ENCODE results near the gene CD180. TPM values are rescaled to one million over a fixed set of nuclear protein-coding genes. Genes with fewer than 3 reads are reported as not detected.

CD180 gene
- total RNA-seq, 2 experiments from 2014 or later = not detected

GRCh38 chr5:67149951-67150523, 46.6 kb downstream of the CD180 start:
- H3K27me3 Mint-ChIP-seq = no peaks in the 10 kb centered on the region
- intact Hi-C loops (cut with micrococcal nuclease) = loop anchor here (10.0 kb wide), 1 partner anchor 145 kb away; no protein-coding TSS in a partner anchor
- DNase-seq (no peak), ATAC-seq (no peak)
- CTCF ChIA-PET = interaction anchor here (0.8 to 1.6 kb wide), 7 partner anchors 21 to 843 kb away, joined by 3 to 4 read pairs (median 3); no protein-coding TSS in a partner anchor
- no peak overlapping the region for H3K4me3 Mint-ChIP-seq
- H3K4me1 Mint-ChIP-seq (ENCODE audit: low read depth) = peaks cover 2% of the 10 kb centered on the region
- peaks cover 11% of the 10 kb centered on the region for H3K36me3 Mint-ChIP-seq (ENCODE audit: low read depth)
- no peaks in the 10 kb centered on the region for H3K9me3 Mint-ChIP-seq
- POLR2A ChIA-PET = no interaction called here
- no peak overlapping the region for H3K27ac Mint-ChIP-seq
- peak; percentile 16 for TF ChIP-seq CTCF (IDR thresholded peaks at IDR 0.05)

- DNase-seq (no peak), ATAC-seq (no peak)
- no peak overlapping the region for H3K27ac Mint-ChIP-seq
- H3K36me3 Mint-ChIP-seq (ENCODE audit: low read depth) = peaks cover 11% of the 10 kb centered on the region
- no peak overlapping the region for H3K4me3 Mint-ChIP-seq
- no peaks in the 10 kb centered on the region for H3K27me3 Mint-ChIP-seq
- ChIA-PET POLR2A (no interaction called here), CTCF (interaction anchor here (0.8 to 1.6 kb wide), 7 partner anchors 20 to 842 kb away, joined by 3 to 4 read pairs (median 3); no protein-coding TSS in a partner anchor)
- H3K4me1 Mint-ChIP-seq (ENCODE audit: low read depth) = peaks cover 2% of the 10 kb centered on the region
- intact Hi-C loops (cut with micrococcal nuclease) = no loop called here
- TF ChIP-seq CTCF (IDR thresholded peaks at IDR 0.05) = no peak
- H3K9me3 Mint-ChIP-seq = no peaks in the 10 kb centered on the region
Measured at GRCh38 chr5:67149057-67149950, 47.3 kb downstream of the CD180 start.

- intact Hi-C loops (cut with micrococcal nuclease) = no loop called here
- POLR2A ChIA-PET = interaction anchor here (1.0 kb wide), 1 partner anchor 61 kb away, joined by 3 read pairs; no protein-coding TSS in a partner anchor
- H3K27ac Mint-ChIP-seq = no peak overlapping the region
- no peak for DNase-seq
- CTCF ChIA-PET = interaction anchor here (0.9 to 1.7 kb wide), 4 partner anchors 8 to 60 kb away, joined by 3 to 4 read pairs (median 3); no protein-coding TSS in a partner anchor
- no peaks in the 10 kb centered on the region for H3K27me3 Mint-ChIP-seq
- H3K36me3 Mint-ChIP-seq (ENCODE audit: low read depth) = peaks cover 12% of the 10 kb centered on the region
- no peaks in the 10 kb centered on the region for H3K4me1 Mint-ChIP-seq (ENCODE audit: low read depth)
- H3K4me3 Mint-ChIP-seq = no peak overlapping the region
- H3K9me3 Mint-ChIP-seq = no peaks in the 10 kb centered on the region
- ATAC-seq = no peak
- TF ChIP-seq CTCF (IDR thresholded peaks at IDR 0.05) = no peak
Measured at GRCh38 chr5:67147760-67148159, 48.8 kb downstream of the CD180 start.

GRCh38 chr5:67146981-67147380, 49.6 kb downstream of the CD180 start:
- Mint-ChIP-seq H3K36me3 (ENCODE audit: low read depth) (peaks cover 15% of the 10 kb centered on the region), H3K4me1 (ENCODE audit: low read depth) (no peaks in the 10 kb centered on the region), H3K9me3 (no peaks in the 10 kb centered on the region), H3K27ac (no peak overlapping the region), H3K4me3 (no peak overlapping the region), H3K27me3 (no peaks in the 10 kb centered on the region)
- intact Hi-C loops (cut with micrococcal nuclease) = no loop called here
- DNase-seq (no peak), ATAC-seq (no peak)
- POLR2A ChIA-PET = interaction anchor here (1.0 kb wide), 1 partner anchor 61 kb away, joined by 3 read pairs; no protein-coding TSS in a partner anchor
- TF ChIP-seq CTCF (IDR thresholded peaks at IDR 0.05) = no peak
- CTCF ChIA-PET = interaction anchor here (0.8 to 1.7 kb wide), 4 partner anchors 8 to 21 kb away, joined by 3 to 6 read pairs (median 3); no protein-coding TSS in a partner anchor
